AG04450 (cell line): ENCODE measurements around the gene GABBR2. TPM values are rescaled to one million over a fixed set of nuclear protein-coding genes. Genes with fewer than 3 reads are reported as not detected.

ENCODE experiments used
- CTCF ChIA-PET: fragments of 300-600, 350-600 bp; formaldehyde crosslinking; extraction: SDS; loops from one replicate; lab custom pipeline; 2022; ENCODE audit warnings: antibody characterized with exemption, inconsistent platforms; lab: Charles Lee
- POLR2A ChIA-PET: fragments of 350-600 bp; formaldehyde crosslinking; extraction: SDS; loops from one replicate; lab custom pipeline; 2021; ENCODE audit warnings: antibody characterized with exemption, inconsistent platforms; lab: Yijun Ruan, JAX
- DNase-seq: peaks from one replicate; pipeline ENCODE4 v3.0.0-alpha.2; 2011; ENCODE audit warnings: low read depth, low spot score
- H3K27ac ChIP-seq: one replicate; pipeline ENCODE4 v1.5.1; 2012; ENCODE audit warnings: low read depth, low read length, control low read depth
- H3K27me3 ChIP-seq: one replicate; pipeline ENCODE4 v1.6.0; 2012; ENCODE audit warnings: low read length; ENCODE audit not compliant: control insufficient read depth, insufficient read depth
- H3K4me3 ChIP-seq: 2 replicates; pipeline ENCODE4 v1.5.1; 2011; ENCODE audit warnings: mild to moderate bottlenecking, low read depth, low read length, control low read depth
- H3K9me3 ChIP-seq: 2 replicates; pipeline ENCODE4 v1.5.1; 2012; ENCODE audit warnings: low read length; ENCODE audit not compliant: control insufficient read depth, insufficient read depth
- CTCF ChIP-seq: IDR thresholded peaks from 2 replicates; pipeline ENCODE4 v1.5.1; 2011; ENCODE audit warnings: low read depth, low read length, control low read depth, inconsistent platforms
- polyA plus RNA-seq: library from polyadenylated mRNA; depleted of rRNA; stranded (reverse); fragments of >200 nt; gene quantifications from 2 replicates; pipeline ENCODE4 v1.2.3, GENCODE V29; 2011

GABBR2 gene
- polyA plus RNA-seq, 1 experiment = 2.4 TPM

- DNase-seq = no peak
- Histone ChIP-seq H3K27me3 (no peaks in the 10 kb centered on the region), H3K27ac (no peak overlapping the region), H3K9me3 (no peaks in the 10 kb centered on the region), H3K4me3 (no peak overlapping the region)
- ChIA-PET POLR2A (no interaction called here), CTCF (interaction anchor here (0.9 kb wide), 1 partner anchor 13 kb away, joined by 4 read pairs; no protein-coding TSS in a partner anchor)
- no peak for TF ChIP-seq CTCF
Measured at GRCh38 chr9:98302938-98303632, 405.6 kb downstream of the GABBR2 start.

GRCh38 chr9:98302150-98302549 lies 406.6 kb downstream of the GABBR2 start:
- H3K4me3 ChIP-seq = no peak overlapping the region
- H3K27ac ChIP-seq = no peak overlapping the region
- H3K27me3 ChIP-seq = no peaks in the 10 kb centered on the region
- H3K9me3 ChIP-seq = no peaks in the 10 kb centered on the region
- ChIA-PET CTCF (no interaction called here), POLR2A (no interaction called here)
- TF ChIP-seq CTCF = no peak
- DNase-seq = no peak

GRCh38 chr9:98300611-98301010 lies 408.1 kb downstream of the GABBR2 start:
- H3K27ac ChIP-seq = no peak overlapping the region
- no peak for DNase-seq
- TF ChIP-seq CTCF = peak; percentile 15; the same call in 1 of the 2 replicates
- no peaks in the 10 kb centered on the region for H3K9me3 ChIP-seq
- no peak overlapping the region for H3K4me3 ChIP-seq
- H3K27me3 ChIP-seq = no peaks in the 10 kb centered on the region
- ChIA-PET POLR2A (no interaction called here), CTCF (interaction anchor here (0.9 to 2.5 kb wide), 2 partner anchors 15 to 475 kb away, joined by 4 to 6 read pairs; no protein-coding TSS in a partner anchor)

- no peaks in the 10 kb centered on the region for H3K27me3 ChIP-seq
- ChIA-PET POLR2A (no interaction called here), CTCF (interaction anchor here (1.1 to 2.5 kb wide), 2 partner anchors 18 to 477 kb away, joined by 5 to 6 read pairs; no protein-coding TSS in a partner anchor)
- no peak for TF ChIP-seq CTCF
- no peak overlapping the region for H3K27ac ChIP-seq
- no peak overlapping the region for H3K4me3 ChIP-seq
- no peaks in the 10 kb centered on the region for H3K9me3 ChIP-seq
- no peak for DNase-seq
Measured at GRCh38 chr9:98298476-98298875, 410.3 kb downstream of the GABBR2 start.

GRCh38 chr9:98295824-98296223 lies 412.9 kb downstream of the GABBR2 start:
- CTCF ChIA-PET = interaction anchor here (0.7 kb wide), 1 partner anchor 480 kb away, joined by 3 read pairs; no protein-coding TSS in a partner anchor
- Histone ChIP-seq H3K4me3 (no peak overlapping the region), H3K27me3 (peaks cover 9% of the 10 kb centered on the region), H3K27ac (no peak overlapping the region), H3K9me3 (no peaks in the 10 kb centered on the region)
- DNase-seq = no peak
- POLR2A ChIA-PET = no interaction called here
- no peak for TF ChIP-seq CTCF
